IMR-90 (cell line): ENCODE measurements around the gene KATNB1. TPM values are rescaled to one million over a fixed set of nuclear protein-coding genes. Genes with fewer than 3 reads are reported as not detected.

Source experiments
- ATAC-seq: fragments of 200-7000 bp; cut with Tn5 transposase; 2 replicates; pipeline ENCODE4 v1.9.1; 2020; ENCODE audit warnings: low read depth, mild to moderate bottlenecking, moderate library complexity
- BruUV-seq: library from RNA; stranded (reverse); fragments of 400-500 nt; replicated peaks from 2 replicates; lab custom pipeline; 2021; lab: Mats Ljungman, UMichigan
- CTCF ChIA-PET: fragments of 300-600 bp; formaldehyde crosslinking; extraction: SDS; loops from one replicate; lab custom pipeline; 2021; ENCODE audit warnings: antibody characterized with exemption; lab: Yijun Ruan, JAX
- POLR2A ChIA-PET: fragments of 300-600 bp; sonication (Branson Sonifier 250); formaldehyde crosslinking; loops from one replicate; lab custom pipeline; 2022; ENCODE audit warnings: antibody characterized with exemption; ENCODE audit not compliant: unreplicated experiment; lab: Charles Lee
- DNase-seq: peaks from one replicate; pipeline ENCODE4 v3.0.0; 2013
- H2AFZ ChIP-seq: replicated peaks from 2 replicates; pipeline ENCODE3; 2013; ENCODE audit warnings: low read length, mild to moderate bottlenecking; ENCODE audit not compliant: poor library complexity
- H2AK5ac ChIP-seq: 2 replicates; pipeline ENCODE4 v1.6.1; 2013; ENCODE audit warnings: low read depth, low read length, inconsistent platforms
- H2AK9ac ChIP-seq: replicated peaks from 2 replicates; pipeline ENCODE3; 2013; ENCODE audit warnings: mild to moderate bottlenecking, low read depth, low read length, moderate library complexity; ENCODE audit not compliant: poor library complexity
- H2BK120ac ChIP-seq: 2 replicates; pipeline ENCODE4 v1.6.1; 2013; ENCODE audit warnings: low read depth, low read length, inconsistent platforms
- H2BK15ac ChIP-seq: 3 replicates; pipeline ENCODE4 v1.6.1; 2013; ENCODE audit warnings: low read depth, low read length, inconsistent platforms
- H2BK20ac ChIP-seq: 2 replicates; pipeline ENCODE4 v1.6.1; 2013; ENCODE audit warnings: low read depth, mild to moderate bottlenecking, inconsistent platforms, low read length, moderate library complexity
- H2BK5ac ChIP-seq: 2 replicates; pipeline ENCODE4 v1.6.1; 2013; ENCODE audit warnings: mild to moderate bottlenecking, low read depth, low read length, inconsistent platforms; ENCODE audit not compliant: poor library complexity, severe bottlenecking
- H3K14ac ChIP-seq: replicated peaks from 2 replicates; pipeline ENCODE4 v1.6.1; 2013; ENCODE audit warnings: low read depth, low read length, inconsistent platforms
- H3K18ac ChIP-seq: 2 replicates; pipeline ENCODE4 v1.6.1; 2013; ENCODE audit warnings: low read depth, low read length, control low read depth
- H3K23ac ChIP-seq: 2 replicates; pipeline ENCODE4 v1.6.1; 2013; ENCODE audit warnings: low read depth, low read length, inconsistent platforms
- H3K27ac ChIP-seq: 2 replicates; pipeline ENCODE4 v1.5.1; 2013; ENCODE audit warnings: mild to moderate bottlenecking, control low read depth, low read length; ENCODE audit not compliant: insufficient read depth
- H3K27me3 ChIP-seq: 2 replicates; pipeline ENCODE4 v1.6.1; 2013; ENCODE audit warnings: low read length; ENCODE audit not compliant: control insufficient read depth, insufficient read depth
- H3K36me3 ChIP-seq: 2 replicates; pipeline ENCODE4 v1.6.1; 2013; ENCODE audit warnings: low read length, mixed read lengths; ENCODE audit not compliant: control insufficient read depth, insufficient read depth
- H3K4ac ChIP-seq: 2 replicates; pipeline ENCODE4 v1.6.1; 2013; ENCODE audit warnings: low read depth, low read length, inconsistent platforms
- H3K4me1 ChIP-seq: 2 replicates; pipeline ENCODE4 v1.6.1; 2013; ENCODE audit warnings: low read length, mixed read lengths; ENCODE audit not compliant: control insufficient read depth, insufficient read depth
- H3K4me2 ChIP-seq: 2 replicates; pipeline ENCODE4 v1.6.1; 2013; ENCODE audit warnings: low read depth, mild to moderate bottlenecking, control low read depth, low read length, moderate library complexity
- H3K4me3 ChIP-seq: 2 replicates; pipeline ENCODE4 v1.5.1; 2013; ENCODE audit warnings: low read depth, mild to moderate bottlenecking, control low read depth, low read length, moderate library complexity; ENCODE audit not compliant: insufficient read depth
- H3K56ac ChIP-seq: 2 replicates; pipeline ENCODE4 v1.6.1; 2013; ENCODE audit warnings: low read length, inconsistent platforms; ENCODE audit not compliant: insufficient read depth; ENCODE audit errors: extremely low read depth
- H3K79me1 ChIP-seq, 2 experiments: 2 replicates each; pipeline ENCODE4 v1.6.1; 2013; ENCODE audit warnings: low read length in 2 of 2, inconsistent platforms in 1 of 2, low read depth in 1 of 2
- H3K9ac ChIP-seq: 2 replicates; pipeline ENCODE4 v1.6.1; 2013; ENCODE audit warnings: low read depth, low read length, control low read depth
- H3K9me1 ChIP-seq: 2 replicates; pipeline ENCODE4 v1.6.1; 2013; ENCODE audit warnings: low read length, inconsistent platforms; ENCODE audit not compliant: insufficient read depth
- H3K9me3 ChIP-seq: 2 replicates; pipeline ENCODE4 v1.6.1; 2013; ENCODE audit warnings: low read length; ENCODE audit not compliant: control insufficient read depth, insufficient read depth
- H4K20me1 ChIP-seq: 2 replicates; pipeline ENCODE4 v1.6.1; 2013; ENCODE audit warnings: low read length, inconsistent platforms; ENCODE audit not compliant: insufficient read depth
- H4K5ac ChIP-seq: 2 replicates; pipeline ENCODE4 v1.6.1; 2013; ENCODE audit warnings: mild to moderate bottlenecking, low read depth, low read length, control low read depth
- H4K8ac ChIP-seq, 2 experiments: 2 replicates each; pipeline ENCODE4 v1.6.1; 2013; ENCODE audit warnings: low read depth in 2 of 2, low read length in 2 of 2, control low read depth in 1 of 2, inconsistent platforms in 1 of 2
- H4K91ac ChIP-seq: 2 replicates; pipeline ENCODE4 v1.6.1; 2013; ENCODE audit warnings: low read depth, low read length, inconsistent platforms; ENCODE audit not compliant: insufficient read depth
- BHLHE40 ChIP-seq: fragments of 150-350 bp; IDR thresholded peaks from 2 replicates; pipeline ENCODE4 v1.6.1; 2016; ENCODE audit warnings: mild to moderate bottlenecking, low read depth, low read length
- CEBPB ChIP-seq: IDR thresholded peaks from 2 replicates; pipeline ENCODE4 v1.6.1; 2012; ENCODE audit warnings: low read depth, low read length, improper control_type of control experiment
- CHD1 ChIP-seq: IDR thresholded peaks from 2 replicates; pipeline ENCODE4 v1.6.1; 2012; ENCODE audit warnings: low read depth, low read length, improper control_type of control experiment
- MAFK ChIP-seq: IDR thresholded peaks from 2 replicates; pipeline ENCODE4 v1.6.1; 2012; ENCODE audit warnings: low read depth, low read length, improper control_type of control experiment
- MXI1 ChIP-seq: IDR thresholded peaks from 2 replicates; pipeline ENCODE4 v1.6.1; 2012; ENCODE audit warnings: low read depth, mild to moderate bottlenecking, low read length, moderate library complexity, borderline replicate concordance
- POLR2A ChIP-seq: IDR thresholded peaks from 2 replicates; pipeline ENCODE4 v1.6.1; 2012; ENCODE audit warnings: mild to moderate bottlenecking, low read depth, low read length
- RAD21 ChIP-seq: IDR thresholded peaks from 2 replicates; pipeline ENCODE4 v1.6.1; 2012; ENCODE audit warnings: low read length, improper control_type of control experiment
- RCOR1 ChIP-seq: IDR thresholded peaks from 2 replicates; pipeline ENCODE4 v1.6.1; 2012; ENCODE audit warnings: mild to moderate bottlenecking, low read length, improper control_type of control experiment; ENCODE audit not compliant: insufficient replicate concordance
- SMC3 ChIP-seq: fragments of 150-350 bp; IDR thresholded peaks from 2 replicates; pipeline ENCODE4 v1.6.1; 2016; ENCODE audit warnings: low read depth, mild to moderate bottlenecking, antibody characterized with exemption, low read length, moderate library complexity
- WGBS, 2 experiments: methylation state at CpG; one replicate each; pipeline versions ENCODE4 v1.1.5 to v1.1.7; 2013; ENCODE audit warnings: missing lambda C conversion rate in 2 of 2; ENCODE audit not compliant: insufficient read length in 1 of 2; ENCODE audit errors: extremely low coverage in 2 of 2; 5-methylcytosine and 5-hydroxymethylcytosine counted together
- dilution Hi-C: fragments of 300-500 bp; cut with HindIII; formaldehyde crosslinking; loops from one replicate; pipeline ENCODE4 v1.14.3; 2018; ENCODE audit warnings: low sequenced_read_pairs; ENCODE audit not compliant: unreplicated experiment
- in situ Hi-C: fragments of 300-500 bp; cut with MboI; formaldehyde crosslinking; loops from 3 replicates; pipeline ENCODE4 v1.14.3; 2019; ENCODE audit warnings: low sequenced_read_pairs, inconsistent platforms, mixed read lengths
- intact Hi-C: fragments of 100-400 bp; cut with micrococcal nuclease; formaldehyde crosslinking; loops from 2 replicates; pipeline ENCODE4 v1.10.0; 2022
- polyA plus RNA-seq, 3 experiments: library from polyadenylated mRNA; depleted of rRNA; stranded (reverse); fragments of >200 nt; gene quantifications; 2 replicates each; pipeline ENCODE4 v1.2.3, GENCODE V29; 2012; ENCODE audit warnings: low replicate concordance in 1 of 3
- total RNA-seq: library from RNA; depleted of rRNA; stranded (reverse); fragments of >200 nt; gene quantifications from 2 replicates; pipeline ENCODE4 v1.2.3, GENCODE V29; 2012
- TF ChIP-seq, protein P1 (sequence below): conservative IDR thresholded peaks from 2 replicates; pipeline ENCODE4 v1.5.1; 2012; ENCODE audit warnings: mild to moderate bottlenecking, low read depth, low read length, improper control_type of control experiment
- TF ChIP-seq, protein P2 (sequence below): fragments of 150-350 bp; IDR thresholded peaks from 2 replicates; pipeline ENCODE4 v1.6.1; 2016; ENCODE audit warnings: low read depth, mild to moderate bottlenecking, low read length, moderate library complexity, borderline replicate concordance
- TF ChIP-seq, protein P3 (sequence below): fragments of 150-350 bp; IDR thresholded peaks from 2 replicates; pipeline ENCODE4 v1.6.1; 2017; ENCODE audit warnings: mild to moderate bottlenecking, antibody characterized with exemption, low read length, low read depth

The KATNB1 gene
- total and polyA plus RNA-seq, 2 of the 4 experiments (the other 2 are of a cell fraction) = 10.9 to 23.5 TPM

DNA sequence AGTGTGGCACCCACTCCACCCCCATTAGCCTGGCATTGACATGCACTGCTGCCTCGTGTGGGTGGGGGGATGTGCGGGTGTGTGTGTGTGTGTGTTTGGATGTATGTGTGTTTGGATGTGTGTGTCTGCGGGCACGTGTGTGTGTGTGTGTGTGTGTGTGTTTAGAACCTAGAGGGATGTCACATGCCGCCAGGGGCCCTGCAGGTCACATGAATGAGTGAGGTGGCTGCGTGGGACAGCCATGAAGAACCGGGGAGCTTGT is 9.0 kb downstream of the KATNB1 start:
- Histone ChIP-seq H2BK120ac (no peak overlapping the region), H3K4me3 (no peak overlapping the region), H3K14ac (no peak overlapping the region), H3K27ac (no peak overlapping the region), H3K4me2 (no peak overlapping the region), H3K36me3 (peaks cover 5% of the 10 kb centered on the region), H3K23ac (no peak overlapping the region), H3K4me1 (no peaks in the 10 kb centered on the region), H3K9me1 (no peaks in the 10 kb centered on the region), H3K18ac (no peak overlapping the region), H4K8ac (no peak overlapping the region), H3K4ac (no peak overlapping the region), H2BK15ac (no peak overlapping the region), H2AK9ac (no peak overlapping the region), H3K9ac (no peak overlapping the region), H4K91ac (no peak overlapping the region), H2BK20ac (no peak overlapping the region), H3K9me3 (no peaks in the 10 kb centered on the region), H2AFZ (no peak overlapping the region), H3K56ac (no peak overlapping the region), H2AK5ac (no peak overlapping the region), H4K5ac (no peak overlapping the region), H3K79me1 (no peaks in the 10 kb centered on the region), H4K20me1 (no peaks in the 10 kb centered on the region), H3K27me3 (no peaks in the 10 kb centered on the region), H2BK5ac (no peak overlapping the region)
- intact Hi-C loops (no loop called here), in situ Hi-C loops (no loop called here), dilution Hi-C loops (no loop called here)
- 100% methylated on average over 1 of the region's 7 CpGs; no CpG with 5 or more reads in 1 of the 2 experiments for WGBS, 2 experiments
- CTCF ChIA-PET = no interaction called here
- TF ChIP-seq POLR2A (no peak), MXI1 (no peak), SMC3 (no peak), CHD1 (no peak), RCOR1 (no peak), BHLHE40 (no peak), MAFK (no peak), RAD21 (no peak), CEBPB (no peak)
- TF ChIP-seq, protein P1, sequence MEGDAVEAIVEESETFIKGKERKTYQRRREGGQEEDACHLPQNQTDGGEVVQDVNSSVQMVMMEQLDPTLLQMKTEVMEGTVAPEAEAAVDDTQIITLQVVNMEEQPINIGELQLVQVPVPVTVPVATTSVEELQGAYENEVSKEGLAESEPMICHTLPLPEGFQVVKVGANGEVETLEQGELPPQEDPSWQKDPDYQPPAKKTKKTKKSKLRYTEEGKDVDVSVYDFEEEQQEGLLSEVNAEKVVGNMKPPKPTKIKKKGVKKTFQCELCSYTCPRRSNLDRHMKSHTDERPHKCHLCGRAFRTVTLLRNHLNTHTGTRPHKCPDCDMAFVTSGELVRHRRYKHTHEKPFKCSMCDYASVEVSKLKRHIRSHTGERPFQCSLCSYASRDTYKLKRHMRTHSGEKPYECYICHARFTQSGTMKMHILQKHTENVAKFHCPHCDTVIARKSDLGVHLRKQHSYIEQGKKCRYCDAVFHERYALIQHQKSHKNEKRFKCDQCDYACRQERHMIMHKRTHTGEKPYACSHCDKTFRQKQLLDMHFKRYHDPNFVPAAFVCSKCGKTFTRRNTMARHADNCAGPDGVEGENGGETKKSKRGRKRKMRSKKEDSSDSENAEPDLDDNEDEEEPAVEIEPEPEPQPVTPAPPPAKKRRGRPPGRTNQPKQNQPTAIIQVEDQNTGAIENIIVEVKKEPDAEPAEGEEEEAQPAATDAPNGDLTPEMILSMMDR = no peak
- TF ChIP-seq, protein P2, sequence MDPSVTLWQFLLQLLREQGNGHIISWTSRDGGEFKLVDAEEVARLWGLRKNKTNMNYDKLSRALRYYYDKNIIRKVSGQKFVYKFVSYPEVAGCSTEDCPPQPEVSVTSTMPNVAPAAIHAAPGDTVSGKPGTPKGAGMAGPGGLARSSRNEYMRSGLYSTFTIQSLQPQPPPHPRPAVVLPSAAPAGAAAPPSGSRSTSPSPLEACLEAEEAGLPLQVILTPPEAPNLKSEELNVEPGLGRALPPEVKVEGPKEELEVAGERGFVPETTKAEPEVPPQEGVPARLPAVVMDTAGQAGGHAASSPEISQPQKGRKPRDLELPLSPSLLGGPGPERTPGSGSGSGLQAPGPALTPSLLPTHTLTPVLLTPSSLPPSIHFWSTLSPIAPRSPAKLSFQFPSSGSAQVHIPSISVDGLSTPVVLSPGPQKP = no peak
- TF ChIP-seq, protein P3, sequence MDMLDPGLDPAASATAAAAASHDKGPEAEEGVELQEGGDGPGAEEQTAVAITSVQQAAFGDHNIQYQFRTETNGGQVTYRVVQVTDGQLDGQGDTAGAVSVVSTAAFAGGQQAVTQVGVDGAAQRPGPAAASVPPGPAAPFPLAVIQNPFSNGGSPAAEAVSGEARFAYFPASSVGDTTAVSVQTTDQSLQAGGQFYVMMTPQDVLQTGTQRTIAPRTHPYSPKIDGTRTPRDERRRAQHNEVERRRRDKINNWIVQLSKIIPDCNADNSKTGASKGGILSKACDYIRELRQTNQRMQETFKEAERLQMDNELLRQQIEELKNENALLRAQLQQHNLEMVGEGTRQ = no peak
- no peak for ATAC-seq
- DNase-seq = no peak
- no TSS peak for BruUV-seq
- POLR2A ChIA-PET = no interaction called here
